ENCODE data around the gene PARVB. TPM values are rescaled to one million over a fixed set of nuclear protein-coding genes. Genes with fewer than 3 reads are reported as not detected.
"Not testable (repeated sequence)": the region's sequence is repeated elsewhere in the genome, so short reads cannot be mapped to it uniquely, and the experiment has no call there.

Gene PARVB
- total and polyA plus RNA-seq, 9 of the 15 experiments (the other 6 are each of a cell fraction or from before 2014, with no cell fraction given), result 1.1 to 59.2 (median 29.2) TPM

DNA sequence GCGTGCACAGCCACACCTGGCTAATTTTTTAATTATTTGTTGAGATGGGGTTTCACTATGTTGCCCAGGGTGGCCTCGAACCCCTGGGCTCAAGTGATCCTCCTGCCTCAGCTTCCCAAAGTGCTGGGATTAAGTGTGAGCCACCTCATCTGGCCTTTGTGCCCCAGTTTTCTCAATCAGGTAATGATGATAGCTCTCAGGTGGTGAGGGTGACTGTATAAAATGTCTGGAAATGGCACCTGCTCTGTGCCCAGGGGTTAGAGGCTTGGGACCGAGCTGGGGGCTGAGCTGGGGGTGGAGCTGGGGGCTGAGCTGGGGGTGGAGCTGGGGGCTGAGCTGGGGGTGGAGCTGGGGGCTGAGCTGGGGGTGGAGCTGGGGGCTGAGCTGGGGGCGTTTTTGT is 32.5 kb downstream of the PARVB start:
- H3K27me3 ChIP-seq (ENCODE audit: control insufficient read depth in 2 of 2, insufficient read depth in 2 of 2, low read length in 2 of 2); DNase-seq (ENCODE audit: extremely low read depth in 1 of 4, low spot score in 3 of 4); in situ Hi-C loops (cut with MboI); H3K36me3 ChIP-seq (ENCODE audit: control insufficient read depth, insufficient read depth, low read length); H3K9me3 ChIP-seq (replicated peaks; ENCODE audit: control insufficient read depth, insufficient read depth, low read depth, low read length); H4K20me1 ChIP-seq (replicated peaks; ENCODE audit: control insufficient read depth, insufficient read depth, low read length); intact Hi-C loops (cut with micrococcal nuclease); BruUV-seq (replicated peaks); H3K9ac ChIP-seq (ENCODE audit: insufficient read depth in 1 of 2, low read depth in 2 of 2, low read length in 2 of 2); H3K79me2 ChIP-seq (ENCODE audit: control insufficient read depth, insufficient read depth, low read length); H3K27ac ChIP-seq (ENCODE audit: extremely low read depth, low read depth, low read length); H2AFZ ChIP-seq (ENCODE audit: low read depth, low read length); CTCF ChIA-PET (ENCODE audit: low intra/inter-chr PET ratio); FAIRE-seq; H3K4me2 ChIP-seq (ENCODE audit: insufficient read depth, low read length); ATAC-seq; H3K9me1 ChIP-seq (ENCODE audit: control insufficient read depth, insufficient read depth, low read length); H3K4me3 ChIP-seq: not testable (repeated sequence)
- WGBS (ENCODE audit: insufficient coverage, low coverage, missing lambda C conversion rate), result 58% methylated on average over 3 of the region's 4 CpGs
- peaks cover 7 to 11% of the 10 kb centered on the region in 2 experiments; a peak in 4 of 5 replicates for H3K4me1 ChIP-seq (replicated peaks in 1 of 2; ENCODE audit: control insufficient read depth in 2 of 2, insufficient read depth in 2 of 2, low read length in 2 of 2)
- POLR2A ChIA-PET, result interaction anchor here (0.7 to 1.0 kb wide), 3 partner anchors 13 to 19 kb away, joined by 3 to 6 read pairs (median 3); no protein-coding TSS in a partner anchor

DNA sequence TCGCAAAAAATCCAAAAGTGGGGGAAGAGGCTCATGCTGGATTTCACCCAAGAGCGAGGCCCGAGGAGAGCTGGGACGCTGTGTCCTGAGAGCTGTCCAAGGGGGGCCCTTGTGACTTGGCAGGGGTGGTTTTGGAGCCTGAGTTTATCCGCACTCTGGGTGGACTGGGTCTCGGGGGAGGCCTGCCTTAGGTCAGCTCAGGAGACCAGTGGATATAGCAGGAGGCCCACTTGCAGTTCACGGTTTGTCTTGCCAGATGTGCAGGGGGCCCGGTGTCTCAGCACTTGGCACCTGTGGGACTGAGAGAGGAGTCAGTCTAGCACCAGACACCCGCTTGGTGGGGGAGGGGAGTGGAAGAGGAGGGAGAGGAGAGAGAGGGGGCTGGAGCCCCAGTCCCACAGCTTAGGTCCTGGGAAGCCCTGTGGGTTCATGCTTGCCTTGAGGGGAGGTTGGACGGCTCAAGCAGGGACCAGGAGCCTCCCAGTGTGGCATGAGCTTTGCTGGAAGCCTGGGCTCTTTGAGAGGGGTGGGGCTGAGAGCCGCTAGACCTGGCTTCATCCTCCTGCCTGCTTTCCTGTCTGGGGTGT is 33.4 kb downstream of the PARVB start:
- Histone ChIP-seq H3K9me3 (replicated peaks; ENCODE audit: control insufficient read depth, insufficient read depth, low read depth, low read length) (no peaks in the 10 kb centered on the region), H2AFZ (ENCODE audit: low read depth, low read length) (no peak overlapping the region), H3K36me3 (ENCODE audit: control insufficient read depth, insufficient read depth, low read length) (peaks cover 4% of the 10 kb centered on the region; the same call in 1 of the 3 replicates), H3K27ac (ENCODE audit: extremely low read depth, low read depth, low read length) (no peak overlapping the region), H3K27me3 (ENCODE audit: control insufficient read depth in 2 of 2, insufficient read depth in 2 of 2, low read length in 2 of 2) (no peaks in the 10 kb centered on the region), H3K4me2 (ENCODE audit: insufficient read depth, low read length) (no peak overlapping the region), H4K20me1 (replicated peaks; ENCODE audit: control insufficient read depth, insufficient read depth, low read length) (no peaks in the 10 kb centered on the region), H3K9me1 (ENCODE audit: control insufficient read depth, insufficient read depth, low read length) (no peaks in the 10 kb centered on the region), H3K4me1 (replicated peaks in 1 of 2; ENCODE audit: control insufficient read depth in 2 of 2, insufficient read depth in 2 of 2, low read length in 2 of 2) (peaks cover 7 to 11% of the 10 kb centered on the region in 2 experiments; a peak in 4 of 5 replicates), H3K9ac (ENCODE audit: insufficient read depth in 1 of 2, low read depth in 2 of 2, low read length in 2 of 2) (peak overlapping the region in 1 of 2 experiments; percentile 68; a peak in 2 of 4 replicates), H3K79me2 (ENCODE audit: control insufficient read depth, insufficient read depth, low read length) (peaks cover 6% of the 10 kb centered on the region), H3K4me3 (no peak overlapping the region)
- BruUV-seq (replicated peaks), result no TSS peak
- WGBS (ENCODE audit: insufficient coverage, low coverage, missing lambda C conversion rate), result 69% methylated on average over 7 of the region's 11 CpGs
- ATAC-seq (no peak), DNase-seq (ENCODE audit: extremely low read depth in 1 of 4, low spot score in 3 of 4) (no peak), FAIRE-seq (no peak)
- POLR2A ChIA-PET, result interaction anchor here (0.9 kb wide), 1 partner anchor 14 kb away, joined by 3 read pairs; no protein-coding TSS in a partner anchor
- CTCF ChIA-PET (ENCODE audit: low intra/inter-chr PET ratio), result no interaction called here
- intact Hi-C loops (cut with micrococcal nuclease) (no loop called here), in situ Hi-C loops (cut with MboI) (no loop called here)
- no peak for TF ChIP-seq ATF1 (CRISPR knock-in tag; IDR thresholded peaks at IDR 0.05)
- TF ChIP-seq ATF1 (tag; IDR thresholded peaks at IDR 0.05), result no peak
- no peak for TF ChIP-seq ZFP1 (CRISPR knock-in tag; IDR thresholded peaks at IDR 0.05)
- TF ChIP-seq, protein P1, sequence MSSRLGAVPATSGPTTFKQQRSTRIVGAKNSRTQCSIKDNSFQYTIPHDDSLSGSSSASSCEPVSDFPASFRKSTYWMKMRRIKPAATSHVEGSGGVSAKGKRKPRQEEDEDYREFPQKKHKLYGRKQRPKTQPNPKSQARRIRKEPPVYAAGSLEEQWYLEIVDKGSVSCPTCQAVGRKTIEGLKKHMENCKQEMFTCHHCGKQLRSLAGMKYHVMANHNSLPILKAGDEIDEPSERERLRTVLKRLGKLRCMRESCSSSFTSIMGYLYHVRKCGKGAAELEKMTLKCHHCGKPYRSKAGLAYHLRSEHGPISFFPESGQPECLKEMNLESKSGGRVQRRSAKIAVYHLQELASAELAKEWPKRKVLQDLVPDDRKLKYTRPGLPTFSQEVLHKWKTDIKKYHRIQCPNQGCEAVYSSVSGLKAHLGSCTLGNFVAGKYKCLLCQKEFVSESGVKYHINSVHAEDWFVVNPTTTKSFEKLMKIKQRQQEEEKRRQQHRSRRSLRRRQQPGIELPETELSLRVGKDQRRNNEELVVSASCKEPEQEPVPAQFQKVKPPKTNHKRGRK (tag; IDR thresholded peaks at IDR 0.05), result no peak
- TF ChIP-seq RUNX1 (IDR thresholded peaks at IDR 0.05; ENCODE audit: low read depth), result no peak
- TF ChIP-seq YY1 (IDR thresholded peaks at IDR 0.05; ENCODE audit: borderline replicate concordance in 1 of 3, control insufficient read depth in 1 of 3, extremely low read depth in 1 of 3, insufficient read depth in 3 of 3, insufficient read length in 1 of 3, insufficient replicate concordance in 2 of 3, low read depth in 1 of 3, low read length in 2 of 3), result no peak
- TF ChIP-seq, protein P2, sequence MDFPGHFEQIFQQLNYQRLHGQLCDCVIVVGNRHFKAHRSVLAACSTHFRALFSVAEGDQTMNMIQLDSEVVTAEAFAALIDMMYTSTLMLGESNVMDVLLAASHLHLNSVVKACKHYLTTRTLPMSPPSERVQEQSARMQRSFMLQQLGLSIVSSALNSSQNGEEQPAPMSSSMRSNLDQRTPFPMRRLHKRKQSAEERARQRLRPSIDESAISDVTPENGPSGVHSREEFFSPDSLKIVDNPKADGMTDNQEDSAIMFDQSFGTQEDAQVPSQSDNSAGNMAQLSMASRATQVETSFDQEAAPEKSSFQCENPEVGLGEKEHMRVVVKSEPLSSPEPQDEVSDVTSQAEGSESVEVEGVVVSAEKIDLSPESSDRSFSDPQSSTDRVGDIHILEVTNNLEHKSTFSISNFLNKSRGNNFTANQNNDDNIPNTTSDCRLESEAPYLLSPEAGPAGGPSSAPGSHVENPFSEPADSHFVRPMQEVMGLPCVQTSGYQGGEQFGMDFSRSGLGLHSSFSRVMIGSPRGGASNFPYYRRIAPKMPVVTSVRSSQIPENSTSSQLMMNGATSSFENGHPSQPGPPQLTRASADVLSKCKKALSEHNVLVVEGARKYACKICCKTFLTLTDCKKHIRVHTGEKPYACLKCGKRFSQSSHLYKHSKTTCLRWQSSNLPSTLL (IDR thresholded peaks at IDR 0.05), result no peak
- TF ChIP-seq, protein P3, sequence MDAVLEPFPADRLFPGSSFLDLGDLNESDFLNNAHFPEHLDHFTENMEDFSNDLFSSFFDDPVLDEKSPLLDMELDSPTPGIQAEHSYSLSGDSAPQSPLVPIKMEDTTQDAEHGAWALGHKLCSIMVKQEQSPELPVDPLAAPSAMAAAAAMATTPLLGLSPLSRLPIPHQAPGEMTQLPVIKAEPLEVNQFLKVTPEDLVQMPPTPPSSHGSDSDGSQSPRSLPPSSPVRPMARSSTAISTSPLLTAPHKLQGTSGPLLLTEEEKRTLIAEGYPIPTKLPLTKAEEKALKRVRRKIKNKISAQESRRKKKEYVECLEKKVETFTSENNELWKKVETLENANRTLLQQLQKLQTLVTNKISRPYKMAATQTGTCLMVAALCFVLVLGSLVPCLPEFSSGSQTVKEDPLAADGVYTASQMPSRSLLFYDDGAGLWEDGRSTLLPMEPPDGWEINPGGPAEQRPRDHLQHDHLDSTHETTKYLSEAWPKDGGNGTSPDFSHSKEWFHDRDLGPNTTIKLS (IDR thresholded peaks at IDR 0.05; ENCODE audit: borderline replicate concordance, low read depth), result no peak
- TF ChIP-seq MTF1 (CRISPR knock-in tag; IDR thresholded peaks at IDR 0.05; ENCODE audit: borderline replicate concordance), result no peak
